Osteocyte (in vitro differentiated cells): Measurements from ENCODE around the gene BMPR1A. TPM values are rescaled to one million over a fixed set of nuclear protein-coding genes. Genes with fewer than 3 reads are reported as not detected.

ENCODE experiments used
- DNase-seq: peaks from one replicate; pipeline ENCODE4 v3.0.0; 2021; ENCODE audit warnings: mixed read lengths; ENCODE audit not compliant: unreplicated experiment; ENCODE audit errors: extremely low spot score
- H3K27ac Mint-ChIP-seq: one replicate; pipeline ENCODE4 v1.8.0; 2021; ENCODE audit warnings: mild to moderate bottlenecking, mixed read lengths; ENCODE audit not compliant: unreplicated experiment
- H3K27me3 Mint-ChIP-seq: one replicate; pipeline ENCODE4 v1.8.0; 2021; ENCODE audit warnings: mixed read lengths; ENCODE audit not compliant: unreplicated experiment
- H3K36me3 Mint-ChIP-seq: one replicate; pipeline ENCODE4 v1.8.0; 2021; ENCODE audit warnings: mixed read lengths; ENCODE audit not compliant: unreplicated experiment
- H3K4me1 Mint-ChIP-seq: one replicate; pipeline ENCODE4 v1.8.0; 2021; ENCODE audit warnings: mixed read lengths; ENCODE audit not compliant: unreplicated experiment
- H3K4me3 Mint-ChIP-seq: one replicate; pipeline ENCODE4 v1.8.0; 2021; ENCODE audit warnings: mild to moderate bottlenecking, moderate library complexity, mixed read lengths; ENCODE audit not compliant: unreplicated experiment
- H3K9me3 Mint-ChIP-seq: one replicate; pipeline ENCODE4 v1.8.0; 2021; ENCODE audit warnings: mixed read lengths; ENCODE audit not compliant: unreplicated experiment
- total RNA-seq: library from RNA; stranded (reverse); gene quantifications from 2 replicates; pipeline ENCODE4 v1.2.1, GENCODE V29; 2021
- TF ChIP-seq, protein P1 (sequence below): fragments of 200-600 bp; sonication (generic); IDR thresholded peaks from 2 replicates; pipeline ENCODE4 v1.5.0; 2021; ENCODE audit warnings: antibody characterized with exemption, mild to moderate bottlenecking, moderate library complexity

BMPR1A gene
- total RNA-seq, 1 donor from 2014 or later: 75.5 TPM

DNA sequence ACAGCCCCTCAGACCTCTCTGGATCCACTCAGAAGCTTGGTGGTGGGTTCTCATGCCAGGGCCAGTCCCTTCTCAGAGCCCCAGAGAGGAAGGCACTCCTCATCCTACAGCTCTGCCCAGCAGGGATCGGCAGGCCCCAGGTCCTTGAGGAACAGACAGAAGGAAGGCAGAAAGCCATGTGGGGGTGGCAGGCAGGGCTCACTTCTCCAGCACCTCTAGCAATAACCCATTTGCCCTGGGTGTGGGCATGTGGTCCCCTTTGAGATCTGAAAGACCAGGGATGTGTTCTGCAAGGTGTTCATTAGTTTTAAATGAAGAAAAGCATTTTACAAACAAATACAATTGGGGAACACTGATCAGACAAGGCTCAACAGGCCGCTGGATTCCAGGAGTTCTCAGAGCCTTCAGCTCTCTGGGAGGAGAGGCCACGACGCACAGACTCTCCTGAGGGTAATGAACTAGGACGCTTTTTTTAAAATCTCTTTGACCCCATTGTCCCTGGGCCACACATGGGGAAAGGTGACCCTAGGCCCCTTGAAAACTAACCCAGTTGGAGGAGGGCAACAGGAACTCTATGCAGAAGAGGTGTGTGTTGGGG, 47.5 kb upstream of the BMPR1A start:
- DNase-seq: no peak
- Mint-ChIP-seq H3K27ac (no peak overlapping the region), H3K27me3 (no peaks in the 10 kb centered on the region), H3K4me1 (peaks cover 12% of the 10 kb centered on the region), H3K36me3 (no peaks in the 10 kb centered on the region), H3K4me3 (no peak overlapping the region), H3K9me3 (no peaks in the 10 kb centered on the region)
- TF ChIP-seq, protein P1, sequence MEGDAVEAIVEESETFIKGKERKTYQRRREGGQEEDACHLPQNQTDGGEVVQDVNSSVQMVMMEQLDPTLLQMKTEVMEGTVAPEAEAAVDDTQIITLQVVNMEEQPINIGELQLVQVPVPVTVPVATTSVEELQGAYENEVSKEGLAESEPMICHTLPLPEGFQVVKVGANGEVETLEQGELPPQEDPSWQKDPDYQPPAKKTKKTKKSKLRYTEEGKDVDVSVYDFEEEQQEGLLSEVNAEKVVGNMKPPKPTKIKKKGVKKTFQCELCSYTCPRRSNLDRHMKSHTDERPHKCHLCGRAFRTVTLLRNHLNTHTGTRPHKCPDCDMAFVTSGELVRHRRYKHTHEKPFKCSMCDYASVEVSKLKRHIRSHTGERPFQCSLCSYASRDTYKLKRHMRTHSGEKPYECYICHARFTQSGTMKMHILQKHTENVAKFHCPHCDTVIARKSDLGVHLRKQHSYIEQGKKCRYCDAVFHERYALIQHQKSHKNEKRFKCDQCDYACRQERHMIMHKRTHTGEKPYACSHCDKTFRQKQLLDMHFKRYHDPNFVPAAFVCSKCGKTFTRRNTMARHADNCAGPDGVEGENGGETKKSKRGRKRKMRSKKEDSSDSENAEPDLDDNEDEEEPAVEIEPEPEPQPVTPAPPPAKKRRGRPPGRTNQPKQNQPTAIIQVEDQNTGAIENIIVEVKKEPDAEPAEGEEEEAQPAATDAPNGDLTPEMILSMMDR: no peak

DNA sequence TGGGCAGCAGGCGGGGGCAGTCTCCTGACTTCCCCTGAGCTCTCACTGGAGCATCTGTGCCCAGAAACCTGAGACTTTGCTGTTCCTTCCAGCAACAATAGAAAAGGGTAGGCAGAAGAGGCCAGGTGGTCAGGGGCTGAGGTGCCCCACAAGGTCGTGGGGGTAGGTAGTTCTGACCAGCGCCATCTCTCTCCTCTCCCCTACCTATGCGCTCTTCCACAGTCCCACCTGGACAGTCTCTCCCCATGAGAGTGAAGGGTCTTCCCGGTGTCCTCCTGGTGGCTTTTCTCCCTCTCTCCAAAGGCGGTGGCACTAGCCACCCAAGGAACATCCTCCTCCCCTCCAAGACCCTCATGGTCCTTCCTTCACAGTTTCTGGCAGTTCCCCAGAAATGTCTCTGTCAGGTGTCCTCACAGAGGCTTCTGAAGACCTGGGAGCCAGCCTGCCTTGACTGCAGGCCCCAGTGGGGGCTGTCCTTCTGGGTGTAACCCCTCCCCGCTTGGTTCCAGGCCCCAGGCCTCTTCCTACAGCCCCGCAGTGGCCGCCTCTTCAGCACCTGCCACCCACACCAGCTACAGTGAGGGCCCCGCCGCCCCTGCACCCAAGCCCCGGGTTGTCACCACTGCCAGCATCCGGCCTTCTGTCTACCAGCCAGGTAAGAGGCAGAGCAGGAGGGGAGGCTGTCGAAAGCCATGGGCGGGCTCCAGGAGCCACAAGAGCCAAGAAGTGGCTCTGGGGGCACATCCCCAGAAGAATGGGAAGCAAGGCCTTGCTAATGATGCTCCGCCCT, 46.8 kb upstream of the BMPR1A start:
- Mint-ChIP-seq H3K36me3 (no peaks in the 10 kb centered on the region), H3K4me3 (peak overlapping the region; percentile 18), H3K27me3 (no peaks in the 10 kb centered on the region), H3K27ac (peak overlapping the region; percentile 95), H3K9me3 (no peaks in the 10 kb centered on the region), H3K4me1 (peaks cover 12% of the 10 kb centered on the region)
- TF ChIP-seq, protein P1: no peak
- DNase-seq: no peak

DNA sequence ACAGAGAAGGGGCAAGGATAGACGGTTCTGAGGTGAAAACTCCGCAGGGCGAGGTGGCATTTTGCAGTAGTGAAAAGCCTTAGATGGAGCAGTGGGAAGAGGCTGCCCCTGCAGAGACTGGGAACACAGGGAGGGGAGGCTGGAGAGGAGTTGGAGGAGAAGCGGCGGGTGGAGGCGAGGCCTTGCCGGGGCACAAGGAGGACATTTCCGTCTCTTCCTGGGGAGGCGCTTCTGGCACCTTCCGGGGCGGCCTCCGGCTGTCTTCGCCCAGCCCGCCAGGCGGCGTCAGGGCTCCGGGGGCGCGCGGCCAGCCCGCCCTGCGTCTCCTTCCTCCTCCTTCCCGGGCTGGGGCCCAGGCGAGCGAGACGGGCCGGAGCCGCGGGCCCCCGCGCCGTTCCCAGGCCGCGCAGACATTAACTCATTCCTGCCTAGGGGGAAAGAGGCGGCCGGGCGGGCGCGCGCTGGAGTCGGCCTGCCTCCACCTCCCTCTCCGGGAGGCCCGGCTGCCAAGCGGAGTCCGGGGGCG, 45.4 kb upstream of the BMPR1A start:
- H3K27me3 Mint-ChIP-seq: no peaks in the 10 kb centered on the region
- H3K27ac Mint-ChIP-seq: peak overlapping the region; percentile 95
- no peaks in the 10 kb centered on the region for H3K36me3 Mint-ChIP-seq
- DNase-seq: peak; percentile 97
- peaks cover 12% of the 10 kb centered on the region for H3K4me1 Mint-ChIP-seq
- H3K4me3 Mint-ChIP-seq: peak overlapping the region; percentile 72
- TF ChIP-seq, protein P1: peak; percentile 96
- H3K9me3 Mint-ChIP-seq: no peaks in the 10 kb centered on the region

DNA sequence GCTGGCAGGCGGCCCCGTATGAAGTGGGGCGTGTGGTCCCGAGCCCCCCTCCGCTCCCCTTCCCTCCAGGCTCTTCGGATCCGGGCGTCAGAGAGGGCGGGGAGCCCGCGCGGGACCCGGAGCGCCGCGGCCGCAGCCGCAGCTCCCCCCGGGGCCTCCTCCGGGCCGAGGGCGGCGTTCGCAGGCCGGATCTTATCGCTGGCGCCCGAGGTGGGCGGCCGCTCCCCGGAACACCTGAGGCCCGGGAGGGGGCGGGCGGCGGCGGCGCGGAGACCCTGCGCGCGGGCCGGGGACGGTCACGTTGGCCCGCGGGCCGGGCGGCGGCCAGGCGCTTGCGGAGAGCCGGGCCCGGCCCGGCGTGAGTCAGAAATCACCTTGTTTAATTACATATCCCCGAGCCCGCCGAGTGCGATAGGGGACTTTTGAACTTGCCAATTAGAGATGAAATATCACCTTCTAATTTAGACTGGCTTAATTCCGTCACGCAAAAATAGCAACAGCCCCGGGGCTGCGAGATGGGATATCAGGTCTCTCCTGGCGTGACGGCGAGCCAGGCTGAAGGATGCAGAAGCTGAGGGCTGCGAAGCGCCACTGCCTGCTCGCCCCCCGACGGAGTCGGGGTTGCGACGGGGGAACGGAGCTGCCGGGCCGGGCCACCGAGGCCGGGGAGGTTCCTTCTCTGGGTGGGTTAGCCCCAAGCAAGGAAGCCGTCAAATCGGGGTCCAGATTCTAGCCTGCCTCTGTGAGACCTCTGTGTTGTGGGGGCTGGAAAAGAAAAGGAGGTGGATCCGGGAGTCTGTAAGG, 44.7 kb upstream of the BMPR1A start:
- DNase-seq: no peak
- H3K27me3 Mint-ChIP-seq: no peaks in the 10 kb centered on the region
- H3K4me3 Mint-ChIP-seq: peak overlapping the region; percentile 79
- H3K9me3 Mint-ChIP-seq: no peaks in the 10 kb centered on the region
- no peaks in the 10 kb centered on the region for H3K36me3 Mint-ChIP-seq
- TF ChIP-seq, protein P1: no peak
- H3K4me1 Mint-ChIP-seq: peaks cover 12% of the 10 kb centered on the region
- H3K27ac Mint-ChIP-seq: peak overlapping the region; percentile 95
